CD14-positive monocyte (primary cell): ENCODE measurements around the gene SASH1. TPM values are rescaled to one million over a fixed set of nuclear protein-coding genes. Genes with fewer than 3 reads are reported as not detected.

Experiments
- DNase-seq, 3 donors: peaks; one replicate each; pipeline ENCODE4 v3.0.0-alpha.2; 2011 to 2022
- H2AFZ ChIP-seq: 2 replicates; pipeline ENCODE4 v1.6.0; 2012; ENCODE audit warnings: mild to moderate bottlenecking, low read depth, low read length, inconsistent platforms; ENCODE audit not compliant: insufficient read depth, poor library complexity, severe bottlenecking
- H3K27ac ChIP-seq, 2 donors: 1 replicate in 1 of 2; 2 replicates in 1 of 2; pipeline ENCODE4 v1.5.1; 2012 to 2013; ENCODE audit warnings: low read length in 2 of 2, control low read depth in 1 of 2, inconsistent platforms in 1 of 2, low read depth in 1 of 2, mild to moderate bottlenecking in 1 of 2
- H3K27me3 ChIP-seq, 2 donors: one replicate each; pipeline versions ENCODE4 v1.6.0 to v1.6.1; 2011 to 2013; ENCODE audit warnings: low read length in 2 of 2; ENCODE audit not compliant: control insufficient read depth in 2 of 2, insufficient read depth in 2 of 2
- H3K36me3 ChIP-seq, 2 donors: replicated peaks in 1 of 2; 1 replicate in 1 of 2; 2 replicates in 1 of 2; pipeline versions ENCODE4 v1.5.1 to v1.6.1; 2012 to 2013; ENCODE audit warnings: low read length in 2 of 2, control low read depth in 1 of 2, inconsistent platforms in 1 of 2, mild to moderate bottlenecking in 1 of 2; ENCODE audit not compliant: insufficient read depth in 2 of 2, control insufficient read depth in 1 of 2
- H3K4me1 ChIP-seq, 2 donors: 1 replicate in 1 of 2; 2 replicates in 1 of 2; pipeline versions ENCODE4 v1.5.1 to v1.6.1; 2012 to 2013; ENCODE audit warnings: low read length in 2 of 2, control low read depth in 1 of 2, inconsistent platforms in 1 of 2, mild to moderate bottlenecking in 1 of 2, moderate library complexity in 1 of 2; ENCODE audit not compliant: insufficient read depth in 2 of 2, control insufficient read depth in 1 of 2
- H3K4me2 ChIP-seq: replicated peaks from 2 replicates; pipeline ENCODE3; 2012; ENCODE audit warnings: low read length, moderate library complexity, mild to moderate bottlenecking; ENCODE audit not compliant: poor library complexity, severe bottlenecking; ENCODE audit errors: extremely low read depth
- H3K4me3 ChIP-seq, 3 experiments: fragments of 200-600 bp in 1 of 3; sonication (generic) in 1 of 3; replicated peaks in 1 of 3; 1 replicate in 2 of 3; 2 replicates in 1 of 3; pipeline ENCODE4 v1.5.1; 2011 to 2013; ENCODE audit warnings: low read length in 3 of 3, mild to moderate bottlenecking in 3 of 3, control low read depth in 2 of 3, low read depth in 2 of 3, inconsistent platforms in 1 of 3, moderate library complexity in 1 of 3
- H3K79me2 ChIP-seq: 2 replicates; pipeline ENCODE4 v1.6.0; 2012; ENCODE audit warnings: mild to moderate bottlenecking, control low read depth, inconsistent platforms, low read length, moderate library complexity; ENCODE audit not compliant: insufficient read depth
- H3K9ac ChIP-seq: 2 replicates; pipeline ENCODE4 v1.6.0; 2017; ENCODE audit warnings: low read length, mild to moderate bottlenecking; ENCODE audit not compliant: insufficient read depth, poor library complexity, severe bottlenecking
- H3K9me3 ChIP-seq, 2 donors: replicated peaks in 1 of 2; 1 replicate in 1 of 2; 2 replicates in 1 of 2; pipeline versions ENCODE4 v1.5.1 to v1.6.1; 2012 to 2013; ENCODE audit warnings: low read length in 2 of 2, control low read depth in 1 of 2; ENCODE audit not compliant: control insufficient read depth in 1 of 2, insufficient read depth in 1 of 2
- H4K20me1 ChIP-seq: 2 replicates; pipeline ENCODE4 v1.6.0; 2012; ENCODE audit warnings: mild to moderate bottlenecking, low read length, control low read depth, moderate library complexity; ENCODE audit not compliant: insufficient read depth
- H3K27ac Mint-ChIP-seq, 7 donors: one replicate each; pipeline ENCODE4 v1.8.0; 2020; ENCODE audit warnings: mild to moderate bottlenecking in 7 of 7, mixed read lengths in 7 of 7, moderate library complexity in 6 of 7, inconsistent platforms in 2 of 7
- H3K27me3 Mint-ChIP-seq, 3 donors: one replicate each; pipeline ENCODE4 v1.8.0; 2021 to 2022; ENCODE audit warnings: low read depth in 3 of 3, mild to moderate bottlenecking in 3 of 3, mixed read lengths in 3 of 3, moderate library complexity in 3 of 3, inconsistent platforms in 1 of 3
- H3K36me3 Mint-ChIP-seq, 2 donors: one replicate each; pipeline ENCODE4 v1.8.0; 2020; ENCODE audit warnings: mixed read lengths in 2 of 2, inconsistent platforms in 1 of 2, mild to moderate bottlenecking in 1 of 2
- H3K4me1 Mint-ChIP-seq: one replicate; pipeline ENCODE4 v1.8.0; 2020; ENCODE audit warnings: mild to moderate bottlenecking, mixed read lengths
- H3K4me3 Mint-ChIP-seq, 2 donors: one replicate each; pipeline ENCODE4 v1.8.0; 2020; ENCODE audit warnings: mild to moderate bottlenecking in 2 of 2, mixed read lengths in 2 of 2, moderate library complexity in 1 of 2
- H3K9me3 Mint-ChIP-seq, 7 donors: one replicate each; pipeline ENCODE4 v1.8.0; 2020 to 2022; ENCODE audit warnings: mixed read lengths in 7 of 7, mild to moderate bottlenecking in 6 of 7, moderate library complexity in 6 of 7, inconsistent platforms in 2 of 7
- WGBS: methylation state at CpG from one replicate; pipeline ENCODE4 v1.1.5; 2013; ENCODE audit warnings: missing lambda C conversion rate; ENCODE audit not compliant: insufficient coverage; 5-methylcytosine and 5-hydroxymethylcytosine counted together
- intact Hi-C, 2 donors: fragments of 100-400 bp; cut with micrococcal nuclease; formaldehyde crosslinking; loops; one replicate each; pipeline versions ENCODE4 v1.15.0 to v1.15.1; 2023
- polyA plus RNA-seq, 3 donors: library from polyadenylated mRNA; depleted of rRNA in 1 of 3; unstranded in 2 of 3; stranded (reverse) in 1 of 3; fragments of 300-500 nt in 2 of 3; fragments of >200 nt in 1 of 3; fragmentation: Illumina TruSeq in 2 of 3; gene quantifications; 1 replicate in 2 of 3; 2 replicates in 1 of 3; pipeline ENCODE4 v1.2.3, GENCODE V29; 2012 to 2021
- TF ChIP-seq, protein P1 (sequence below): fragments of 200-600 bp; IDR thresholded peaks from one replicate; pipeline ENCODE4 v1.8.0; 2022; ENCODE audit warnings: antibody characterized with exemption, mild to moderate bottlenecking

The SASH1 gene
- polyA plus RNA-seq, 3 donors, result 0.90 to 5.1 (median 4.7) TPM

DNA sequence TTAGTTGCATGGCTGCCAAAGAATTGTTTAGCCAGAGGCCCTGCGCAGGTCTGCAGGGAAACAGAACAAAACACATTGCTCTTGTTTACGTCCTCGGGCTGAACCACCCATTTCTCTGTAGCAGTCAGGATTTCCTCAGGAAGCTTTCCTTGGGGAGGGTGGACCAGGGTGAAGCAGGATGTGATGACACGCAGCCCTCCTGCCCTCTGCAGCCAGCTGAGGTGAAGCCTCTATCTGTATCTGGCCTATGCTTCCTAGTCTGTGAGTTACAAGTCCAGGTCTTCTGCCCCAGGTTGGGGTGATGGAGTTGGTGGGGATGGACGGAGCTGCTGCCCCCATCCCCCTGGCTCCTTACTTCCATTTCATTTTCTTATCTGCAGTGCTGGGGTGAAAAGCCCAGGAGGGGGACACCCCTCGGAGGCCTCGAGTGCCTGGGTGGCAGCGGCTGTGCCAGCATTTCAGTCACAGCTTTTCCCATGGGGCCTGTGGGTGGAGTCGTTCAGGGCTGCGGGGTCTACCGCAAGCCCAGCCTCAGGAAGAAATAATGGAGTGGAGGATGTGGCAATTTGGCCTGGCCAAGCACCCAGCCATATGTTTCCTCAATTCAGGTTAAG lies 24.9 kb downstream of the SASH1 start:
- Mint-ChIP-seq H3K36me3 (peaks cover 3 to 5% of the 10 kb centered on the region in 2 donors), H3K9me3 (peaks cover 0 to 15% (median 5%) of the 10 kb centered on the region in 7 donors), H3K4me3 (peak overlapping the region; percentile 31 to 77), H3K27me3 (peaks cover 15 to 27% (median 23%) of the 10 kb centered on the region in 3 donors), H3K4me1 (peaks cover 64% of the 10 kb centered on the region), H3K27ac (peak overlapping the region; percentile 35 to 91 (median 58))
- no peaks in the 10 kb centered on the region for H3K79me2 ChIP-seq
- H3K4me1 ChIP-seq, result peaks cover 60 to 63% of the 10 kb centered on the region in 2 donors
- H3K4me3 ChIP-seq, result peak overlapping the region in 1 of 3 experiments; percentile 54
- H3K9ac ChIP-seq, result peak overlapping the region; percentile 17
- no peaks in the 10 kb centered on the region for H3K36me3 ChIP-seq
- peak in 2 of 3 donors; percentile 26 to 52 for DNase-seq
- H3K9me3 ChIP-seq, result no peaks in the 10 kb centered on the region
- no peaks in the 10 kb centered on the region for H3K27me3 ChIP-seq
- WGBS, result 0% methylated on average over 3 of the region's 11 CpGs
- TF ChIP-seq, protein P1, sequence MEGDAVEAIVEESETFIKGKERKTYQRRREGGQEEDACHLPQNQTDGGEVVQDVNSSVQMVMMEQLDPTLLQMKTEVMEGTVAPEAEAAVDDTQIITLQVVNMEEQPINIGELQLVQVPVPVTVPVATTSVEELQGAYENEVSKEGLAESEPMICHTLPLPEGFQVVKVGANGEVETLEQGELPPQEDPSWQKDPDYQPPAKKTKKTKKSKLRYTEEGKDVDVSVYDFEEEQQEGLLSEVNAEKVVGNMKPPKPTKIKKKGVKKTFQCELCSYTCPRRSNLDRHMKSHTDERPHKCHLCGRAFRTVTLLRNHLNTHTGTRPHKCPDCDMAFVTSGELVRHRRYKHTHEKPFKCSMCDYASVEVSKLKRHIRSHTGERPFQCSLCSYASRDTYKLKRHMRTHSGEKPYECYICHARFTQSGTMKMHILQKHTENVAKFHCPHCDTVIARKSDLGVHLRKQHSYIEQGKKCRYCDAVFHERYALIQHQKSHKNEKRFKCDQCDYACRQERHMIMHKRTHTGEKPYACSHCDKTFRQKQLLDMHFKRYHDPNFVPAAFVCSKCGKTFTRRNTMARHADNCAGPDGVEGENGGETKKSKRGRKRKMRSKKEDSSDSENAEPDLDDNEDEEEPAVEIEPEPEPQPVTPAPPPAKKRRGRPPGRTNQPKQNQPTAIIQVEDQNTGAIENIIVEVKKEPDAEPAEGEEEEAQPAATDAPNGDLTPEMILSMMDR, result no peak
- H2AFZ ChIP-seq, result no peak overlapping the region
- no peaks in the 10 kb centered on the region for H4K20me1 ChIP-seq
- peak overlapping the region; percentile 44 for H3K4me2 ChIP-seq
- peak overlapping the region; percentile 22 to 59 for H3K27ac ChIP-seq
- intact Hi-C loops, result no loop called here

DNA sequence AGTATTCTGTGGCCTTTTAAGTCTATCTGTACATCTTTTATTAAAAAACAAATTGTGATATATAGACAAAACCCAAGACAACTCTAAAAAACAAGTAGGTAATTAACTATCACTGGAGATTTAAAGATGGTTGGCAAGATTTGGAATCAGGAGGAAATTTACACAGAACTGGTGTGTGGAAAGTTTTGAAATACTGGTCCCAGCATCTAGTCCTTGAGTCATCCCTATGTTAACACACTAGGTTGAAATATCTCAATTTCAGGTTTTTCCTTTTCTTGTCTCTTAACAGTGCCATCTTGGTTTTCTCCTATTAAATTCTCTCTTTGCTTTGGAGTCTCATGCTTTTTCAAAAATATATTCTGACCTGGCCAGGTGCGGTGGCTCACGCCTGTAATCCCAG lies 27.5 kb downstream of the SASH1 start:
- no peaks in the 10 kb centered on the region for H3K9me3 ChIP-seq
- peak in 2 of 3 donors; percentile 28 to 46 for DNase-seq
- H3K4me1 Mint-ChIP-seq, result peaks cover 59% of the 10 kb centered on the region
- H3K9me3 Mint-ChIP-seq, result peaks cover 0 to 11% (median 5%) of the 10 kb centered on the region in 7 donors
- H3K36me3 Mint-ChIP-seq, result peaks cover 0 to 5% of the 10 kb centered on the region in 2 donors
- H3K79me2 ChIP-seq, result no peaks in the 10 kb centered on the region
- peaks cover 43 to 46% of the 10 kb centered on the region in 2 donors for H3K4me1 ChIP-seq
- H3K4me3 ChIP-seq, result no peak overlapping the region
- peaks cover 20 to 28% (median 23%) of the 10 kb centered on the region in 3 donors for H3K27me3 Mint-ChIP-seq
- 100% methylated on average over 2 of the region's 2 CpGs for WGBS
- no peak overlapping the region for H3K9ac ChIP-seq
- no peak overlapping the region for H3K27ac ChIP-seq
- H3K4me2 ChIP-seq, result no peak overlapping the region
- no peak overlapping the region for H2AFZ ChIP-seq
- no peak overlapping the region for H3K4me3 Mint-ChIP-seq
- H3K36me3 ChIP-seq, result no peaks in the 10 kb centered on the region
- intact Hi-C loops, result no loop called here
- peak overlapping the region in 2 of 7 donors; percentile 26 to 54 for H3K27ac Mint-ChIP-seq
- H4K20me1 ChIP-seq, result no peaks in the 10 kb centered on the region
- TF ChIP-seq, protein P1, result no peak
- no peaks in the 10 kb centered on the region for H3K27me3 ChIP-seq
